Measurements from ENCODE around the gene MCRIP1. TPM values are rescaled to one million over a fixed set of nuclear protein-coding genes. Genes with fewer than 3 reads are reported as not detected.

The MCRIP1 gene
- total and polyA plus RNA-seq, 2 of the 13 experiments (the other 11 are each of a cell fraction or from before 2014, with no cell fraction given): 79.7 to 84.9 TPM

DNA sequence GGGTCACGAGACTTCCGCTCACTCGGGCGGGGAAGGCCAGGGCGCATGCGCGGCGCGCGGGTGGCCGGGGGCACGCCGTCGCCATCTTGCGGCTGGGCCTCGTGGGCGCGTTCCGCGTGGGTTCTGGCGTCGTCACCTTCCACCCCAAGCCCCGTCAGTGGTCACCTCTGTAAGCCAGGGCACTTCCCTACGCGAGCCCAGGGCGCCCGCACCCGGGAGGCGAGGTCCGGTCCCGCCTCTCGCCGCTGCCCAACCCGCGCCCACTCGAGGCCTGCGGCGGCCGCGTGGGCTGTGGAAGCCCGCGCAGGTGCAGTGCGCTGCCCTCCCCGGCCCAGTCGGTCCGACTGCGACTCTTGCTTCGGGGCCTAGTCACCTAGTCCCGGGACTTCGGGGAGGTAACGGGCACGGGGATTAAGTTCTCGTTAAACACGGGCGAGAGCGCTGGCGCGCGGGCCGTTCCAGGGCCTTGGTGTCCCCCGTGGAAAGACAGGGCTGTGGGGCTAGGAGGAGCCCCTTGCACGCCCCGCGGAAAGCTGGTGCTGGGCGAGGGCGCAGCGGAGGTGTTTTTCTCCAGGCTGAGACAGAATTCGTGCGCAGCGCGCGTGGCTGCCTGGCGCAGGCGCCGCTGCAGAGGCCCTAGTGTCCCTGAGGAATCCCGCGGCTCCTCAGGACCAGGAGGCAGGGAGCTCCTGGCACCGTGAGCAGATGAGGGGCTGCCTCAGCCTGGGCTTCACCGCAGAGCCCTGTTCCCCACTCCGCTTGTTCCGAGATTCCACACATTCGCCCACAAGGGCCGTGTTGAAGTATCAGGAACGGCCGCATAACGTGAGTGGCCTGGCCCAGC, 38.5 kb upstream of the MCRIP1 start (continued):
- peak; percentile 87 for TF ChIP-seq ZHX2 (IDR thresholded peaks at IDR 0.05; ENCODE audit: low read depth)
- TF ChIP-seq ZHX2 (CRISPR knock-in tag; IDR thresholded peaks at IDR 0.05; ENCODE audit: borderline replicate concordance): peak; percentile 88
- no peak for TF ChIP-seq SOX6 (IDR thresholded peaks at IDR 0.05)
- TF ChIP-seq SOX6 (CRISPR knock-in tag; IDR thresholded peaks at IDR 0.05): peak; percentile 47; the same call in 1 of the 2 replicates
- TF ChIP-seq ZNF589 (CRISPR knock-in tag; conservative IDR thresholded peaks at IDR 0.05): peak; percentile 97
- TF ChIP-seq ZNF782 (CRISPR knock-in tag; IDR thresholded peaks at IDR 0.05; ENCODE audit: borderline replicate concordance): peak; percentile 93; the same call in 1 of the 2 replicates
- TF ChIP-seq FOXK2 (IDR thresholded peaks at IDR 0.05): no peak
- peak; percentile 39 for TF ChIP-seq ZNF232 (CRISPR knock-in tag; IDR thresholded peaks at IDR 0.05; ENCODE audit: borderline replicate concordance)
- TF ChIP-seq, protein P1, sequence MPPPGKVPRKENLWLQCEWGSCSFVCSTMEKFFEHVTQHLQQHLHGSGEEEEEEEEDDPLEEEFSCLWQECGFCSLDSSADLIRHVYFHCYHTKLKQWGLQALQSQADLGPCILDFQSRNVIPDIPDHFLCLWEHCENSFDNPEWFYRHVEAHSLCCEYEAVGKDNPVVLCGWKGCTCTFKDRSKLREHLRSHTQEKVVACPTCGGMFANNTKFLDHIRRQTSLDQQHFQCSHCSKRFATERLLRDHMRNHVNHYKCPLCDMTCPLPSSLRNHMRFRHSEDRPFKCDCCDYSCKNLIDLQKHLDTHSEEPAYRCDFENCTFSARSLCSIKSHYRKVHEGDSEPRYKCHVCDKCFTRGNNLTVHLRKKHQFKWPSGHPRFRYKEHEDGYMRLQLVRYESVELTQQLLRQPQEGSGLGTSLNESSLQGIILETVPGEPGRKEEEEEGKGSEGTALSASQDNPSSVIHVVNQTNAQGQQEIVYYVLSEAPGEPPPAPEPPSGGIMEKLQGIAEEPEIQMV (CRISPR knock-in tag; IDR thresholded peaks at IDR 0.05; ENCODE audit: low read depth): no peak
- TF ChIP-seq POLR2G (IDR thresholded peaks at IDR 0.05; ENCODE audit: low read depth, low read length): peak; percentile 87
- TF ChIP-seq RBFOX2 (IDR thresholded peaks at IDR 0.05; ENCODE audit: low read depth, low read length): peak; percentile 98
- TF ChIP-seq ZNF24 (IDR thresholded peaks at IDR 0.05): peak; percentile 53; the same call in 1 of the 2 replicates
- TF ChIP-seq ZNF33A (CRISPR knock-in tag; IDR thresholded peaks at IDR 0.05; ENCODE audit: borderline replicate concordance): no peak
- TF ChIP-seq MBD4 (IDR thresholded peaks at IDR 0.05; ENCODE audit: borderline replicate concordance, low read length): no peak
- peak; percentile 38; the same call in 1 of the 2 replicates for TF ChIP-seq ZNF20 (CRISPR knock-in tag; IDR thresholded peaks at IDR 0.05)
- TF ChIP-seq ZNF501 (CRISPR knock-in tag; IDR thresholded peaks at IDR 0.05): peak; percentile 89
- peak; percentile 98 for TF ChIP-seq REL (CRISPR knock-in tag; conservative IDR thresholded peaks at IDR 0.05)
- 0 out of 2 replicates have a peak, but pooled peaks have one; percentile 14 for TF ChIP-seq ZNF503 (CRISPR knock-in tag; IDR thresholded peaks at IDR 0.05)
- TF ChIP-seq ZNF564 (CRISPR knock-in tag; IDR thresholded peaks at IDR 0.05): peak; percentile 85; the same call in 1 of the 2 replicates
- peak; percentile 54 for TF ChIP-seq RARA (CRISPR knock-in tag; IDR thresholded peaks at IDR 0.05)
